ENCODE measurements around the gene CEP85. TPM values are rescaled to one million over a fixed set of nuclear protein-coding genes. Genes with fewer than 3 reads are reported as not detected.

Gene CEP85
- total RNA-seq, 4 donors from 2014 or later, result 8.6 to 73.8 (median 13.6) TPM

- WGBS, 2 donors (ENCODE audit: low coverage in 1 of 2), result 0 to 44% methylated on average over 1 to 3 of the region's 3 CpGs
- Histone ChIP-seq H3K27me3 (no peaks in the 10 kb centered on the region), H3K27ac (no peak overlapping the region), H3K9me3 (no peaks in the 10 kb centered on the region), H3K36me3 (no peaks in the 10 kb centered on the region), H3K4me3 (no peak overlapping the region), H3K4me1 (peaks cover 0 to 6% (median 0%) of the 10 kb centered on the region in 4 donors)
- in situ Hi-C loops (cut with MboI; ENCODE audit: low pct_ligation_motif_present in 1 of 4, low pct_unique_long_range_greater_than_20kb in 1 of 4, low sequenced_read_pairs in 3 of 4), result no loop called here
- no peak for DNase-seq
- intact Hi-C loops (cut with DNase I; ENCODE audit: low total_unique reads), result no loop called here
- TF ChIP-seq POLR2AphosphoS5 (IDR thresholded peaks at IDR 0.05), result no peak
- no peak for TF ChIP-seq EP300 (IDR thresholded peaks at IDR 0.05; ENCODE audit: low read depth)
- no peak for TF ChIP-seq CTCF (IDR thresholded peaks at IDR 0.05)
- no peak for TF ChIP-seq POLR2A (IDR thresholded peaks at IDR 0.05)
These were observed 18.8 kb upstream of the CEP85 start for GRCh38 chr1:26215246-26215645.

- WGBS, 2 donors (ENCODE audit: low coverage in 1 of 2), result 36% methylated on average over 11 of the region's 11 CpGs; no CpG with 5 or more reads in 1 of the 2 donors
- H3K4me1 ChIP-seq, result peaks cover 3 to 17% (median 7%) of the 10 kb centered on the region in 4 donors
- in situ Hi-C loops (cut with MboI; ENCODE audit: low pct_ligation_motif_present in 1 of 4, low pct_unique_long_range_greater_than_20kb in 1 of 4, low sequenced_read_pairs in 3 of 4) (no loop called here), intact Hi-C loops (cut with DNase I; ENCODE audit: low total_unique reads) (no loop called here)
- no peak overlapping the region for H3K27ac ChIP-seq
- no peak overlapping the region for H3K4me3 ChIP-seq
- TF ChIP-seq EP300 (IDR thresholded peaks at IDR 0.05; ENCODE audit: low read depth), result no peak
- TF ChIP-seq POLR2AphosphoS5 (IDR thresholded peaks at IDR 0.05), result no peak
- TF ChIP-seq POLR2A (IDR thresholded peaks at IDR 0.05), result no peak
- TF ChIP-seq CTCF (IDR thresholded peaks at IDR 0.05), result no peak
- H3K27me3 ChIP-seq, result peaks cover 5% of the 10 kb centered on the region
- no peaks in the 10 kb centered on the region for H3K9me3 ChIP-seq
- H3K36me3 ChIP-seq, result no peaks in the 10 kb centered on the region
- DNase-seq, result peak; percentile 41
These were observed 15.0 kb upstream of the CEP85 start for GRCh38 chr1:26218906-26219494.

GRCh38 chr1:26220199-26220912 is 13.6 kb upstream of the CEP85 start:
- intact Hi-C loops (cut with DNase I; ENCODE audit: low total_unique reads) (no loop called here), in situ Hi-C loops (cut with MboI; ENCODE audit: low pct_ligation_motif_present in 1 of 4, low pct_unique_long_range_greater_than_20kb in 1 of 4, low sequenced_read_pairs in 3 of 4) (no loop called here)
- H3K36me3 ChIP-seq, result no peaks in the 10 kb centered on the region
- WGBS, 2 donors (ENCODE audit: low coverage in 1 of 2), result 80% methylated on average over 11 to 26 of the region's 27 CpGs
- DNase-seq, result no peak
- TF ChIP-seq EP300 (IDR thresholded peaks at IDR 0.05; ENCODE audit: low read depth) (no peak), CTCF (IDR thresholded peaks at IDR 0.05) (no peak)
- peaks cover 6 to 17% (median 12%) of the 10 kb centered on the region in 4 donors for H3K4me1 ChIP-seq
- H3K9me3 ChIP-seq, result no peaks in the 10 kb centered on the region
- no peak overlapping the region for H3K27ac ChIP-seq
- H3K4me3 ChIP-seq, result no peak overlapping the region
- H3K27me3 ChIP-seq, result peaks cover 13% of the 10 kb centered on the region

- TF ChIP-seq CTCF (IDR thresholded peaks at IDR 0.05) (no peak), POLR2A (IDR thresholded peaks at IDR 0.05) (no peak)
- intact Hi-C loops (cut with DNase I; ENCODE audit: low total_unique reads), result no loop called here
These were observed 12.9 kb upstream of the CEP85 start for GRCh38 chr1:26221094-26221493.

More at GRCh38 chr1:26221094-26221493, 12.9 kb upstream of the CEP85 start:
- WGBS, 2 donors (ENCODE audit: low coverage in 1 of 2), result 63 to 86% methylated on average over 2 of the region's 2 CpGs
- H3K4me1 ChIP-seq, result peaks cover 6 to 23% (median 15%) of the 10 kb centered on the region in 4 donors
- no peak overlapping the region for H3K27ac ChIP-seq
- H3K4me3 ChIP-seq, result no peak overlapping the region
- in situ Hi-C loops (cut with MboI; ENCODE audit: low pct_ligation_motif_present in 1 of 4, low pct_unique_long_range_greater_than_20kb in 1 of 4, low sequenced_read_pairs in 3 of 4), result no loop called here
- no peaks in the 10 kb centered on the region for H3K36me3 ChIP-seq
- DNase-seq, result no peak
- H3K9me3 ChIP-seq, result no peaks in the 10 kb centered on the region
- peaks cover 20% of the 10 kb centered on the region for H3K27me3 ChIP-seq
